ENCODE results near the gene ZNF578.
"Not testable (repeated sequence)": the region's sequence is repeated elsewhere in the genome, so short reads cannot be mapped to it uniquely, and the experiment has no call there.

Gene ZNF578

GRCh38 chr19:52500474-52500873, 47.1 kb downstream of the ZNF578 start:
- intact Hi-C loops (cut with DNase I); DNase-seq: not testable (repeated sequence)

GRCh38 chr19:52500991-52501390, 47.6 kb downstream of the ZNF578 start:
- intact Hi-C loops (cut with DNase I); DNase-seq: not testable (repeated sequence)

- intact Hi-C loops (cut with DNase I), result no loop called here
- peak in 28 of 42 donors; percentile 6 to 64 (median 46) for DNase-seq
These were observed 53.9 kb downstream of the ZNF578 start for GRCh38 chr19:52507266-52507665.

- intact Hi-C loops (cut with DNase I), result no loop called here
- DNase-seq, result peak in 1 of 42 donors; percentile 9
These were observed 62.8 kb downstream of the ZNF578 start for GRCh38 chr19:52516191-52516590.

GRCh38 chr19:52518646-52519045, 65.3 kb downstream of the ZNF578 start:
- intact Hi-C loops (cut with DNase I), result no loop called here
- DNase-seq, result no peak

GRCh38 chr19:52519175-52519574, 65.8 kb downstream of the ZNF578 start:
- DNase-seq; intact Hi-C loops (cut with DNase I): not testable (repeated sequence)

GRCh38 chr19:52520013-52520412, 66.7 kb downstream of the ZNF578 start:
- intact Hi-C loops (cut with DNase I), result no loop called here
- no peak for DNase-seq

- intact Hi-C loops (cut with DNase I), result no loop called here
- DNase-seq, result no peak
These were observed 69.2 kb downstream of the ZNF578 start for GRCh38 chr19:52522551-52522950.

GRCh38 chr19:52524086-52524485, 70.7 kb downstream of the ZNF578 start:
- no peak for DNase-seq
- intact Hi-C loops (cut with DNase I), result no loop called here

- DNase-seq, result peak; percentile 87 to 98 (median 95)
- intact Hi-C loops (cut with DNase I), result no loop called here
These were observed 74.0 kb downstream of the ZNF578 start, which contains the start of gene ZNF808 for GRCh38 chr19:52527134-52527955. ZNF808 (plus strand) TSS chr19:52527668; CDS start chr19:52543285, 15,617 bp downstream.

- peak in 29 of 42 donors; percentile 3 to 49 (median 21) for DNase-seq
- intact Hi-C loops (cut with DNase I), result no loop called here
These were observed 74.6 kb downstream of the ZNF578 start for GRCh38 chr19:52527956-52528351.

GRCh38 chr19:52532480-52532879, 79.1 kb downstream of the ZNF578 start:
- no peak for DNase-seq
- intact Hi-C loops (cut with DNase I), result no loop called here

GRCh38 chr19:52533901-52534300, 80.5 kb downstream of the ZNF578 start:
- DNase-seq, result no peak
- intact Hi-C loops (cut with DNase I), result no loop called here

GRCh38 chr19:52535385-52535770, 82.0 kb downstream of the ZNF578 start:
- peak in 13 of 42 donors; percentile 3 to 43 (median 12) for DNase-seq
- intact Hi-C loops (cut with DNase I), result not testable (repeated sequence)

- peak; percentile 58 to 95 (median 88) for DNase-seq
- intact Hi-C loops (cut with DNase I), result no loop called here
These were observed 82.6 kb downstream of the ZNF578 start for GRCh38 chr19:52535771-52536447.

GRCh38 chr19:52536448-52536800, 83.1 kb downstream of the ZNF578 start:
- peak in 5 of 42 donors; percentile 1 to 43 (median 12) for DNase-seq
- intact Hi-C loops (cut with DNase I), result no loop called here

GRCh38 chr19:52538815-52539214, 85.5 kb downstream of the ZNF578 start:
- intact Hi-C loops (cut with DNase I); DNase-seq: not testable (repeated sequence)

- intact Hi-C loops (cut with DNase I), result not testable (repeated sequence)
- peak in 3 of 42 donors; percentile 20 to 28 (median 21) for DNase-seq
These were observed 87.8 kb downstream of the ZNF578 start for GRCh38 chr19:52541176-52541575.

- DNase-seq, result no peak
- intact Hi-C loops (cut with DNase I), result no loop called here
These were observed 88.3 kb downstream of the ZNF578 start for GRCh38 chr19:52541608-52542007.

- DNase-seq; intact Hi-C loops (cut with DNase I): not testable (repeated sequence)
These were observed 89.2 kb downstream of the ZNF578 start for GRCh38 chr19:52542541-52542940.

All from head of caudate nucleus (tissue), 42 donors.